Kidney (tissue), 14 donors: ENCODE measurements around the gene SPTB. TPM values are rescaled to one million over a fixed set of nuclear protein-coding genes. Genes with fewer than 3 reads are reported as not detected.

Experiments used
- DNase-seq, 5 donors: peaks; one replicate each; pipeline ENCODE4 v3.0.0-alpha.2; 2013 to 2020
- FAIRE-seq: peaks from 2 replicates; lab custom pipeline; 2012; peaks lifted over from hg19 to GRCh38; lab: Jason Lieb, UNC
- H3K27ac ChIP-seq, 2 donors: one replicate each; pipeline ENCODE4 v1.7.0; 2013; ENCODE audit warnings: low read depth in 2 of 2, low read length in 2 of 2, inconsistent platforms in 1 of 2
- H3K27me3 ChIP-seq: one replicate; pipeline ENCODE4 v1.7.1; 2013; ENCODE audit warnings: low read length, inconsistent platforms; ENCODE audit not compliant: control insufficient read depth, insufficient read depth
- H3K36me3 ChIP-seq, 3 donors: one replicate each; pipeline versions ENCODE4 v1.7.0 to v1.7.1; 2013; ENCODE audit warnings: low read length in 3 of 3, control low read depth in 1 of 3, inconsistent platforms in 1 of 3; ENCODE audit not compliant: insufficient read depth in 3 of 3, control insufficient read depth in 2 of 3
- H3K4me1 ChIP-seq, 3 donors: one replicate each; pipeline versions ENCODE4 v1.7.0 to v1.7.1; 2013; ENCODE audit warnings: low read length in 3 of 3, inconsistent platforms in 1 of 3, low read depth in 1 of 3; ENCODE audit not compliant: control insufficient read depth in 2 of 3, insufficient read depth in 2 of 3
- H3K4me3 ChIP-seq, 3 donors: one replicate each; pipeline versions ENCODE4 v1.7.0 to v1.8.1; 2013; ENCODE audit warnings: low read length in 3 of 3, control low read depth in 1 of 3, inconsistent platforms in 1 of 3
- H3K9ac ChIP-seq, 3 donors: one replicate each; pipeline versions ENCODE4 v1.7.0 to v1.7.1; 2013; ENCODE audit warnings: low read length in 3 of 3, control low read depth in 1 of 3, inconsistent platforms in 1 of 3
- H3K9me3 ChIP-seq, 3 donors: one replicate each; pipeline versions ENCODE4 v1.7.0 to v1.7.1; 2013; ENCODE audit warnings: low read length in 3 of 3, control low read depth in 1 of 3, inconsistent platforms in 1 of 3; ENCODE audit not compliant: control insufficient read depth in 2 of 3, insufficient read depth in 1 of 3
- CTCF ChIP-seq: IDR thresholded peaks from 3 replicates; pipeline ENCODE4 v1.5.1; 2012; ENCODE audit warnings: mild to moderate bottlenecking, moderate library complexity, borderline replicate concordance; ENCODE audit not compliant: insufficient read depth; ENCODE audit errors: extremely low read depth
- intact Hi-C: fragments of 100-400 bp; cut with DNase I; formaldehyde crosslinking; loops from one replicate; pipeline ENCODE4 v1.11.1; 2022
- polyA plus RNA-seq: library from polyadenylated mRNA; stranded (reverse); fragments of 350-450 nt; fragmentation: Illumina TruSeq; extraction: RNeasy Lipid Tissue Mini Kit (QIAGEN cat#74804); gene quantifications from one replicate; pipeline ENCODE4 v1.2.3, GENCODE V29; 2014; ENCODE audit warnings: low read depth, low replicate concordance; ENCODE audit not compliant: insufficient read depth
- total RNA-seq: library from RNA; stranded (reverse); fragmentation: NEBNext Ultra II Directional; extraction: Animal tissue kit (Norgen Biotek cat#: 25700); gene quantifications from one replicate; pipeline ENCODE4 v1.2.1, GENCODE V29; 2021
- donor health status: control.
- donor health status: control.
- donor health status: control.
- donor health status: control.
- donor health status: control.
- donor health status: DM: yes; HTN: yes; CAD: no.
- donor health status: Normal renal cell carcinoma (clear cell type).

The SPTB gene
- total and polyA plus RNA-seq, 2 donors from 2014 or later, result 1.7 to 2.2 TPM

DNA sequence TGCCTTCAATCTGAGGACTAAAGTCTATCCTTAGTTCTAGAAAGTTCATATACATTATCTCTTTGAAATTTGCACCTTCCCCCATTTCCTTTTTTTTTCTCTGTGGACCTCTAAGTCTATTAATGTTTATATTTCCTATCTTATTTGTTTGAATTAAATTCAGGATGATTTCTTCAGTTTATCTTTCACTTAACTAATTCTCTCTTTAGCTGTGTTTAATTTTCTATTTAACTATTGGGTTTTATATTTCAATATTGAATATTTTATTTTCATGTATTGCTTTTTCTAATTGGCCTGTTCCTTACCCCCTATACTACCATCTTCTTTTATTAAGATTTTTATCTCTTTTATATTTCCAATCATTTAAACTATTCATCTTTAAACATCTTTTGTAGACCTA, 166.0 kb downstream of the SPTB start:
- no peak overlapping the region for H3K9ac ChIP-seq
- TF ChIP-seq CTCF, result no peak
- H3K27ac ChIP-seq, result no peak overlapping the region
- no peaks in the 10 kb centered on the region for H3K36me3 ChIP-seq
- H3K4me1 ChIP-seq, result peaks cover 2 to 43% (median 37%) of the 10 kb centered on the region in 3 donors
- H3K9me3 ChIP-seq, result peaks cover 0 to 7% (median 0%) of the 10 kb centered on the region in 3 donors
- no peak for FAIRE-seq
- no peaks in the 10 kb centered on the region for H3K27me3 ChIP-seq
- intact Hi-C loops, result no loop called here
- H3K4me3 ChIP-seq, result no peak overlapping the region
- DNase-seq, result no peak

DNA sequence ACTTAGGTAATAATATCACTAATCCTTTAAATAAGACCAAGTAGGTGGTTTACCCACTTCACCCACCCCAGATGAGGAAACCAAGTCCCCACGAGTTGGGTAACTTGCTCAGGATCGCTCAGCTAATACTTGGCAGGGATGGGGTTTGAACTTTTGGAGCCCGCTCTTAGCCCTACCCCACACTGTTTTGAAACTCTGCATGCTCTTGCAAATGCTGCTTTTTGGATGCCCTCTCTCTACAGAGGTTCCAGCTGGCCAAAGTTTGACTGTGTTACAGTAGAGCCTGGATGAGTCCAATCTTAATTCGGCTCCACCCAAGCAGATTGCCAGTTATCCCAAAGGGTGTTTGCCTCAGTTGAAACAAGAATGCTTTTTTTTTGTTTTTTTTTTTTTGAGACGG, 168.7 kb downstream of the SPTB start:
- Histone ChIP-seq H3K4me1 (peaks cover 2 to 47% (median 39%) of the 10 kb centered on the region in 3 donors), H3K9me3 (peaks cover 0 to 7% (median 0%) of the 10 kb centered on the region in 3 donors), H3K4me3 (no peak overlapping the region), H3K36me3 (no peaks in the 10 kb centered on the region), H3K27ac (no peak overlapping the region), H3K9ac (no peak overlapping the region), H3K27me3 (no peaks in the 10 kb centered on the region)
- TF ChIP-seq CTCF, result no peak
- no peak for FAIRE-seq
- intact Hi-C loops, result no loop called here
- peak in 1 of 5 donors; percentile 9 for DNase-seq

DNA sequence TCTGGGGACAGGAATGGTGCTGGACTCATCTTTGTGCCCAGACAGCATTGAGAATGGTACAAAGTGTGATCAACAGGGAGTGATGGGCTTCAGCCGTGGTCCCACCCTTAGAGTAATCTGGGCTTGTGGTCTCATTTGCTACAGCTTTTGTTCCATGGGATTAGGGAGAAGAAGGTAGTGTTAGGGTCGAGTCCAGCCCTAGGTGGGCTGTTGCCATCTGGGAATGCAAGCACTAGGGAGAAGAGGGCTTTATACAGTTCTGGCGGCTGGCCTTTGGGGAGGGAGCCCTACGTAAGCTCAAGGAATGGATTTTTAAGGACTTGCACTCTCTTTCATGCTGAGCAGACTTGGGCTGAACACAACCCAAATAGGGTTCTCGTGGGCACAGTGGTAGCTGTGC, 170.6 kb downstream of the SPTB start:
- no peak for TF ChIP-seq CTCF
- Histone ChIP-seq H3K27ac (peak overlapping the region; percentile 84 to 95), H3K27me3 (no peaks in the 10 kb centered on the region), H3K36me3 (no peaks in the 10 kb centered on the region), H3K4me1 (peaks cover 2 to 41% (median 36%) of the 10 kb centered on the region in 3 donors), H3K4me3 (peak overlapping the region in 2 of 3 donors; percentile 38 to 44), H3K9ac (peak overlapping the region in 2 of 3 donors; percentile 47 to 60), H3K9me3 (peaks cover 0 to 7% (median 0%) of the 10 kb centered on the region in 3 donors)
- FAIRE-seq (no peak), DNase-seq (no peak)
- intact Hi-C loops, result no loop called here
